VCaP (cell line): Measurements from ENCODE around the gene WDR90.

Experiments
- H3K27ac ChIP-seq: fragments of 450-650 bp; 2 replicates; pipeline ENCODE4 v1.5.1; 2017
- CTCF ChIP-seq: fragments of 450-650 bp; conservative IDR thresholded peaks from 2 replicates; pipeline ENCODE4 v1.5.1; 2017; ENCODE audit warnings: mild to moderate bottlenecking, moderate library complexity

WDR90 gene

GRCh38 chr16:716768-717325, 67.7 kb downstream of the WDR90 start:
- TF ChIP-seq CTCF: no peak
- H3K27ac ChIP-seq: no peak overlapping the region; the same call in 1 of the 2 replicates
